Renal cortical epithelial cell (primary cell): ENCODE data around the gene MTARC2. TPM values are rescaled to one million over a fixed set of nuclear protein-coding genes. Genes with fewer than 3 reads are reported as not detected.

Experiments used
- DNase-seq: peaks from one replicate; pipeline ENCODE4 v3.0.0-alpha.2; 2011; ENCODE audit warnings: low read depth
- total RNA-seq: library from RNA; depleted of rRNA; stranded (reverse); fragments of >200 nt; gene quantifications from 2 replicates; pipeline ENCODE4 v1.2.3, GENCODE V29; 2014

Gene MTARC2
- total RNA-seq, 1 donor from 2014 or later: 14.1 TPM

DNA sequence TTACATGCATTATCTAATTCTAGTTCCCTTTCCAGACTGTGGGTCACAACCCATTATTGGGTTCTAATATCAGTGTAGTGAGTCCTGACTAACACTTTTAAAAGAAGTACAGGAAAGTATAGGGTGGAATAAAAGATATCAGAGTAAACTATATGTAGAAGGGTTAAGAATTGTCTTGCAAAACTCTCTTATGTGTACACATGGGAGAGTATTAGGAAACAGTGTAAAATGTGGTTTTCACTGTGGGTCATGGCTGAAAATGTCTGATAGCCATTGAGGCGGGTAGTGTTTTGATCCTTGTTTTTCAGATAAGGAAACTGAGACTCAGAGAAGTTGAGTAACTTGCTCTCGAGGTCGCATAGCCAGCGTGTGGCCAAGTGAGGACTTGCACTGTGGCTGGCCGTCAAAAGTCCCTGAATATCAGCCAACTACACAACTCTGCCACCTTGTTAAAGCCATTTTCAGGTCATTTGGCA, 20.0 kb downstream of the MTARC2 start:
- DNase-seq: peak; percentile 43

GRCh38 chr1:220769205-220769604, 21.1 kb downstream of the MTARC2 start:
- DNase-seq: no peak

DNA sequence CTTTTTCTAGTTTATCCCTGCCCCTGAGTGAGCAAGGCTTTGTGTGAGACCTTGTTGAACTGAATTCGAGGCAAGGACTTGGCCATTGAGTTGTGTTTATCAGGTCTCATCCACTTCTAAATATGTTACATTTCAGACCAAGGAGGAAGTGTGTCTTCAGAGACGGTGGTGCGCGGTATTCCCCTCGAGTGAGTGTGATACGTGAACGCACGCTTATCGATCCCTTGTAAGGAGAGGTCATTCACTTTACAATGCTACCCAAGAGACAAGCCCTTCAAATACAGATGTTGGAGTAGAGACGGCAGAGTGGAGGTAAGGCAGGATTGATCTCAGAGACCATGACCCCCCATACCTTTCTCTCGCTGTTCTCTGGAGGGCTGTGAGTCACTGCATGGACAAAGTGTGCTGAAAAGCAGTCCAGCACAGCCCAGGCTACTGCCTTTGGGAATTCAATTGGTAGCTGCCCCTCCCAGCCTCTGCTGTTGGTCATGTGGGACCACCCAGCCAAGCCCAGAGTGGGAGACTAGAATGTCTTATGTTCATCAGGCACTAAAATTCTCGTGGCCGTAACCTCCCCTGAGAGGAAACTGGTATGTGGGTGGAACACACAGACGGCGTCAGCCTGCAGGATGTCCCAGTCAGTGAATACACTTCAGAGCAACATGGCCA, 22.3 kb downstream of the MTARC2 start:
- DNase-seq: no peak

- no peak for DNase-seq
Observed at GRCh38 chr1:220772846-220773245, 24.7 kb downstream of the MTARC2 start.

DNA sequence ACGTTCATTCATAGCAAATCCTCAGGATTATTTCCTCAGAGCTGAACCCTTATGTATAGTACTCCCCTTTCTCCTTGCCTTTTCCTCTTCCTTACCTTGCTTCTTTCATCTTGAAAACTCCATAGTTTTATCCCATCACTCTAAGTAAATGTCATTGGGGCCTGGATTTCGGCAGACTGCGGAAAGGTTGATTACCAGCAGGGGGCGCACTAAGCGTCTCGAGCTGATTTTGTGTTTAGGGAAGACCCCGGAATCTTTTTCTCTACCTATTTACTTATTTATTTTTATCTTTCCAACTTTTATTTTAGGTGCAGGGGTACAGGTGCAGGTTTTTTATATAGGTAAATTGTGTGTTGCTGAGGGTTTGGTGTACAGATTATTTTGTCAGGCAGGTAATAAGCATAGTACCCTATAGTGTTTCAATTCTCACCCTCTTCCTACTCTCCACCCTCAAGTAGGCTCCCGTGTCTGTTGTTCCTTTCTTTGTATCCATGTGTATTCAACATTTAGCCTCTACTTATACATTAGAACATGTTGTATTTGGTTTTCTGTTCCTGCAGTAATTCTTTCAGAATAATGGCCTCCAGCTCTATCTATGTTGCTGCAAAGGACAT, 27.2 kb downstream of the MTARC2 start:
- DNase-seq: no peak

DNA sequence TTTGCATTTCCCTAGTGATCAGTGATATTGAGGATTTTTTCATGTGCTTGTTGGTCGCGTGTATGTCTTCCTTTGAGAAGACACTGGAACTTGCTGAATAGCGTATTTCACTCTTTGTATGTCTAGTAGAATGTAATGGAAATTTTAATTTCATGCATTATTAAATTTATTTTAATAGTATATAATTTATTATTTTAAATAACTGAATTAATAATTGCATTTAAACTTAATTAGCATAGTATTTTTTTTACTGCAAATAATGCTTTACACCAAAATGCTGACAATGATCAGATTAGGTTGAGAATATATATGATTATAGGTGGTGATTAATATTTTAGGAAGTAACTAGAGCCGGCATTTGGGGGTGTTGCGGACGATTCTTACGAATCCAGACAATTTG, 28.1 kb downstream of the MTARC2 start:
- DNase-seq: no peak

DNA sequence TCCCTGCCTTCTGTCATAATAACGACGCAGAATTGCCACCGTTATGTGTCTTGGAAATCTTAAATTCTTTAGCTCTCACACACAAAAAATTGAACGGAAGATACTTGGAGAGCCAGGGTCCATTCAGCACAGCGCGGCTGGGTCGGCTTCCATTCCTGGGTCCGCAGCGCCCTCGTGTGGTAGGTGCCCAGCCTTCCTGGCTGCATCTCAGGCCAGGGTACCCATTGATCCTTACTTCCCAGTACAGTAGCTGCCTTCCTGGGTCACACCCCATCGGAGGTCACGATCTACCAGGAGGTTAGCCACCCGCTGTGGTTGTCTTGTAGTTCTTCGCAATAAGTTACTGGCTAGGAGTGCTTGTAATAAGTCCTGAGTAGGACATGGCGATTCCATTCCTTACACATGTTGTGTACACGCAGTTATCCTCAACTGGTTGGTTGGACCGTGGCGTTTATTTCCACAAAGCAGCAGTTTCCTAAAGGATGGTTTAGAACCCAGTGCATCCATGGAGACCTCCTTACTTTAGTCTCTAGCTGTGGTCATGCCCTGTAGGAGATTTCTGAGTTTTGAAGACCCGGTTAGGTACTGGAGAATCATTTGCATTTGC, 28.7 kb downstream of the MTARC2 start:
- peak; percentile 33 for DNase-seq

GRCh38 chr1:220783453-220783852, 35.3 kb downstream of the MTARC2 start:
- no peak for DNase-seq

- DNase-seq: no peak
Observed at GRCh38 chr1:220784751-220785150, 36.6 kb downstream of the MTARC2 start.

DNA sequence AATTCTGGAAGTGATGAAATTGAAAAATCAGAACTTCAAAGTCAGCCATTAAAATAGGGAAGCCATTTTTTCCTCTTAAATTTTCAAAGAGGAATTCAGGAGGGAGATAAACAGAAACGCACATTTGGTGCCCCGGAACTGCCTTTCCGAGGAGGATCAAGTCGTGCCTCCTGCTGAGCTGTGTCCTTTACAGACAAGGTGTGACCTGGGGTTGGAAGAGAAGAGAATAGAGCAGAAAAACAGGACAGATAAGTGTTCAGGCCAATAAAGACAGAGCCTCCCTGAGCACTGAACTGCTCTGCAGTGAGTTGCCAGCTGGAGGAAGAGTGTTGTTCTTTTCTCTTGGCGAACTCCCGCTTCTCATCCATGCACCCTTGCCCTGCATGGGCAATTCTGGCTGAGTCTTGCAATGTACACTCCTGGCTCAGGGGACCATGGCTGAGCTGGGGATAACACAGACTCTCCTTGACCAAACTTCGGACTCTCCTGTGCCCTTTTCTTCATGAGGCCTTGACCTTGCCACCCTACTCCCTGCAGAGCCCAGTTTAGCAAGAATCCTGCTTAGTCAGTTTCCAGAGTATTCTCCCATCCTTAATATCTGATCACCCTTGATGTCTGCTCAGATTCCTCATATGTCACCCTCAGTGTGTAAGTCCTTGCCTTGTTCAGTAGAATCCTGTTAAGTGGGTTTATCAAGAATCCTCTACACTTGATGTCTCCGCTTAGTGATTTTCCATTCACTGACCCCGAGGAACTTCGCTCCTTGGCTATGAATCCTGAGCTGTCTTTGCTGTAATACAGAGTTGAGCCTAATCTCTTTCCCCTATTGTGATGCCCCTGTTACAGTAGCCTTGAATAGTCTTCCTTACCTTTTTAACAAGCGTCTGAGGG, 37.3 kb downstream of the MTARC2 start:
- DNase-seq: no peak

DNA sequence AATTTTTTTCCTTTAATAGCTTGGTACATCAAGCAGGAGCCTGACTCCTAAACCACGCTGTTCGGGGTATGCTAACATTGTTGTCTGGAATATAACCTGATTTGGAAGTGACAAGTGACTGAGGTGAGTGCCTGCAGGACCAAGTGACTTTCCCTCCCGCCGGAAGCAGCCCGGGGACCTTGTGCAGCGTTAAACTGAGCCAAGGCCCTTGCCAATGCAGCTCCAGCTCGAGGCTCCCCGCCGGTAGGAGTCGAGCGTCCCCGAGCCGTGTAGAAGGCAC, 37.9 kb downstream of the MTARC2 start:
- no peak for DNase-seq

- peak; percentile 22 for DNase-seq
Observed at GRCh38 chr1:220786337-220787068, 38.4 kb downstream of the MTARC2 start, which contains the start of gene MTARC1. Gene MTARC1 (plus strand): TSS chr1:220786913. CDS start chr1:220786945, 32 bp downstream.

- DNase-seq: no peak
Observed at GRCh38 chr1:220787069-220787619, 39.0 kb downstream of the MTARC2 start.

- no peak for DNase-seq
Observed at GRCh38 chr1:220788900-220789299, 40.8 kb downstream of the MTARC2 start.

- peak; percentile 38 for DNase-seq
Observed at GRCh38 chr1:220789532-220790147, 41.5 kb downstream of the MTARC2 start.

DNA sequence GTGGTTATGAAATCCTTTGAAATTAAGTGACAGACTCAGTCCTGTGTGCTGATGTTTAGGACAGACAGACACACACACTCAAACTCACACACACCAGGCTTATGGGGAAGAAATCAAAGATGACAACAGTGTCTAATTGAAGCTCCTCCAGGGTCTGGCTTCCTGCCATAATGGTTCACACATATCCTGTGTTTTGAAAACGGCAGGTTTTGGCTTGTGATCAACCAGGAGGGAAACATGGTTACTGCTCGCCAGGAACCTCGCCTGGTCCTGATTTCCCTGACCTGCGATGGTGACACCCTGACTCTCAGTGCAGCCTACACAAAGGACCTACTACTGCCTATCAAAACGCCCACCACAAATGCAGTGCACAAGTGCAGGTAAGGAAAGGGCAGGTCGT, 43.2 kb downstream of the MTARC2 start:
- DNase-seq: peak; percentile 9

GRCh38 chr1:220791956-220792355, 43.8 kb downstream of the MTARC2 start:
- DNase-seq: no peak

DNA sequence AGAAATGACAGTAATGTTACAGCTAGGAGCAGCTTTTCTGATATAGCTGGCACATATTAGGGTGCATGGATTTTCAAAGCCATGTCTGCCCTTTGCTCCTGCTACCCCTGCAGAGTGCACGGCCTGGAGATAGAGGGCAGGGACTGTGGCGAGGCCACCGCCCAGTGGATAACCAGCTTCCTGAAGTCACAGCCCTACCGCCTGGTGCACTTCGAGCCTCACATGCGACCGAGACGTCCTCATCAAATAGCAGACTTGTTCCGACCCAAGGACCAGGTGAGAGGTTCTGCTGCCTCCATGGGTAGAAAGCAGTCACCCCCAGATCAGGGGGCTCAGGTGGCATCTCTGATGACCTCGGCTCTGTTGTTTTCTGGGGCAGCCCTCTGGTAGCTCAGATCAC, 48.4 kb downstream of the MTARC2 start:
- DNase-seq: no peak

DNA sequence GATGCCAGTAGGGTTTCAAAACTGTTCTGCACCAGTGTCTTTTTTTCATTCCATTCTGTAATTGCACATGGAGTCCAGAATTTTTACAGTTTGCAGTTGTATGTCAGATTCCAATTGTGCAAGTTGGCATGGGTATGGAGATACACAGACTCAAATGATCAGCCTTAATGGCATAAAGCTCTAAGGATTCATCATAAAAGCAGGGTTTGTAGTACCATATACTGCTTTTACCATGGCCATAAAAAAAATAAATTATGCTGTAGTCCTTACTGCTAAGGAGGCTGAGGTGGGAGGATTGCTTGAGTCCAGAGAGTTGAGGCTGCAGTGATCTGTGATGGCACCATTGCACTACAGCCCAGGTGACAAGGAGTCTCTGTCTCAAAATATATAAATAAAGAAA, 48.9 kb downstream of the MTARC2 start:
- DNase-seq: no peak

DNA sequence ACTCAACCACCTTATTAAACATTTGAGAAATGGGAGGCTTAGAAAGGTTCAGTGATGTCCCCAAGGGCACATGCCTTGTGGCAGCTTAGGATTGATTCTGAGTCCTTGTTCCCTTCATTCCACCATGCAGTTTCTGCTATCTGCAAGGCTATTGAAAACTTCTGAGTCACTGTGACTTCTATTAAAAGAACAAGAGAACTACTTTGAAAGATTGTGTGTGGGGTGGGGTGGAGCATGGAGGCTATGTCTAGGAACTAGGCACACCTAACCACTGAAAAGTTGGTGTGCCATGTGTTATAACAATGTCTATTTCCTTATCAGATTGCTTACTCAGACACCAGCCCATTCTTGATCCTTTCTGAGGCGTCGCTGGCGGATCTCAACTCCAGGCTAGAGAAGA, 49.4 kb downstream of the MTARC2 start:
- DNase-seq: no peak

DNA sequence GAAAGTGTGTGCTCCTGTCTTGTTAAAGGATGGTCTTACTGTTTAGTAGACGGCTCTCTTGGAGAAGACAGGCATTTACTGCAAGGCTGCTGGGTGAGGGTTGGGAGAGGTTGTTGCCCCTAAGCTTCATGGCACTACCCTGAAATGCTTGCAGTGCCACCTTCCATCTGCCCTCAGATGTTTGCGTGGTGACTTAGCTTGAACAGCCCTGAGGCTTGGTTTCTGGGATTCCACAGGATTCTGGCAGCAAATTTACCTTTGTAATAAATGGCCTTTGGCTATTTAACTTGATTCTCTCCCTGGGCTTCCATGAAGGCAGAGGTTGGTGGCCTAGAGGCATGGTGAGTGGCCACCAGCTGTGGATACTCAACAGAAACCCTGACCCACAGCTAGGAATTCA, 50.2 kb downstream of the MTARC2 start:
- DNase-seq: no peak
